Hematopoietic multipotent progenitor cell treated with erythropoietin and hydrocortisone succinate and interleukin-3 and kit ligand, for 8 days (in vitro differentiated cells): ENCODE measurements around the gene CIDEB.
A peak's percentile ranks its signal among the peaks of the same experiment; 100 is the strongest.

ENCODE experiments used
- DNase-seq: peaks from one replicate; pipeline ENCODE4 v3.0.0-alpha.2; 2015

Gene CIDEB

DNA sequence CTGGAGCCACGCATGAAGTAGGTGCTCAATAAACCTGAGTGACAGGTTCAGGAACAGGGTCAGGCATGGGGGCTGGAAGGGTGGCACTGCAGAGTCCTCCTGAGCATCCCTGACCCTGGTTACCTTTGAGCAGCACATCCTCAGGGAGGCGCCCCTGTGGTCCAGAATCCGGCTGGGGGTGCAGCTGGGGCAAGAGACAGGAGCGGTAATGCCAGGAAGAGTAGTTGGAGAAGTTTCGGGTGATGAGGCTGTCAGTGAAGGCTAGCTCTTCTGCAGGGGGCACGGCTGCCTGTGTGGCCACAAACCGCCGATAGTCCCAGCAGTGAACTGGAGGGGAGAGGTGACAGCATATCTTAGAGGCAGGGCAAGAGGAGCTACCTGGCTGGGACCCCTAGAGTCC is 38.4 kb downstream of the CIDEB start:
- DNase-seq, result no peak

DNA sequence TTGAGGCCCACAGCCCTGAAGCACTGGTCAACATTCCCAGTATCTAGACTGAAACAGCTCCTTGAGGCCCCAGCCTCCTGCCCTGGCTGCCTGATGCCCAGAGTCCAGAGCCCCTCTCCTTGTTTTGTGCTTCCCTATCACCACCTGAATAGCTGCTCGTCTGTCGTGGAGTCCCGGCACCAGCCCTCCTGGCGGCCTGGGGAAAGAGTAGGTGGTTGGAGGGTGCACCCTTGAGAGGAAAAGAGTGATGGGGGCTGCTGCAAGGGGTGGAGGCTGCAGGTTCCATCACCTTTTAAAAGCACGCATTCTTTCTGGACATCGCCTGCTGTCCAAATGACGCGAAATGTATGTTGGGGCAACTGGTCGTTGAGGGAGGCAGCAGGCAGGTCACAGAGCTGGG is 39.6 kb downstream of the CIDEB start:
- DNase-seq, result no peak

DNA sequence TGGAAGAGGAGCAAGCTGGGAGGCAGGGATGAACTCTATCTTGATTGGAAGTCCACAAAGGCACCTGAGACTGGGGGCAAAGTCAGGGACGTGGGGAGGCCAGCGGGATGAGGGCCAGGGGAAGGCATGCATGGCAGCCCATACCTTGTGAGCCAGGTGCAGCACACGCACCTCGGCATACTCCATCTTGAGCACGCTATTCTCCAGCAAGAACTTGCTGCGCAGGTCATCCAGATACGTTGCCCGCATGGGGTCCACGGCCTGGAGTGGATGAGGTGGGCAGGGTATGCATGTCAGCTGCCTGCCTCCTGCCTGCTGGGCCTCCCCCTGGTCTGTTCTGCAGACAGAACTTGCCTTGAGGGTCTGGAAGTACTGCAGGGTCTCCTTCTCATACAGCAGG is 40.3 kb downstream of the CIDEB start:
- DNase-seq, result no peak

DNA sequence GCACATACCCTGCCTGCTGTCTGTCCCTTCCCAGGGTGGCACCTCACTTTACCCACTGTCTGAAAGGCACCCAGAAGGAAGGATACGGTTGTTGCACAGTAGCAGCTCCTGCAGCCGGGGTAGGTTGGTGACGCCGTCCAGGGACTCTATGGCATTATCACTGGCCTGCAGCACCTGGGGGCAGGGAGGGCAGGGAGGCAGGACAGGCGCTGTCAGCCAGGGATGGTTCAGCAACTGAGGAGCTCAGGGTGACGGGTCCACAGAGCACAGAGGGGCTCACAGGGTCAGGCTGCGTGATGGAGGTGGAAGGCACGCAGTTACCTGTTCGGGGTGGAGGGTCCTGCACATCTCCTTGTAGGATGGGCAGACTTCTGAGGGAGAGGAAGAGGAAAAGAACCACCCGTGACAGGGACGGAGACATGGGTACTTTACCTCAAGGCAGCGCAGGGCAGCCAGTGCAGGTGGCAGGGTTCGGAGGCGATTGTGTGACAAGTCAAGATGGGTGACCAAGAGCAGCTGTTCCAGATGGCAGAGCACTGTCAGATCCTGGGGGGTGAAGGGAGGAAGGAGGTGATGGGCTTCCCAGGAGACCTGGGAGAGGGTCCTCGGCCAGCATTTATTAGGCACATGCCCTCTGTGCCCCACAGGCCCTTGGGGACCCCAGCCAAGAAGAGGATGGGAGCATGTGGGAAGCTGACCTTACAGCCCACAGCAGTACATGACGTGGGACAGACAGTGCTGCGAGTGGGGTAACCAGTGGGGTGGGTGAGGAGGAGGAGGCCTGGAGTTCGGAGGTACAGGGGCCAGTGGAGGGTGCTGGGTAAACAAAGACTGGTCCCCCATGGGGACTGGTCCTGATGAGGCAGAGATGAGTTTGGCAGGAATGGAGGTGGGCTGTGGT is 41.2 kb downstream of the CIDEB start:
- DNase-seq, result no peak

DNA sequence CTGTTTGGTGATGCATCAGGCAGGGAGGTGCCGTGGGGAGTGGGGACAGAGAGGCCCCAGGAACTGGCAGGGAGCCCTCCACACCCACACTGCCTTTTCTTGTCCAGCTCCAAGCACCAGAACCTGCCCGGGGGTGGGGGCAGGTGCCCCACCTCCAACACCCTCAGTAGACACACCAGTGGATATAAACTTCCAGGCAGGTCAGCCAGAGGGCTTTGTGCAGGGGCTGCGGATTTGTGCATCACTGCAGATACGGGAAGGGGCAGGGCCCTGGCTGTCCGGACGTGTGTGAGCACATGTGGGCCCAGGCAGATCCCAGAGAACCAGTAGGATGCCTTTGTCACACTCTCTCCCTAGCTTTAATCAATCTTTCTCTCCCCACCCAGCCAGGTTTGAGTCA is 43.5 kb downstream of the CIDEB start:
- DNase-seq, result no peak

DNA sequence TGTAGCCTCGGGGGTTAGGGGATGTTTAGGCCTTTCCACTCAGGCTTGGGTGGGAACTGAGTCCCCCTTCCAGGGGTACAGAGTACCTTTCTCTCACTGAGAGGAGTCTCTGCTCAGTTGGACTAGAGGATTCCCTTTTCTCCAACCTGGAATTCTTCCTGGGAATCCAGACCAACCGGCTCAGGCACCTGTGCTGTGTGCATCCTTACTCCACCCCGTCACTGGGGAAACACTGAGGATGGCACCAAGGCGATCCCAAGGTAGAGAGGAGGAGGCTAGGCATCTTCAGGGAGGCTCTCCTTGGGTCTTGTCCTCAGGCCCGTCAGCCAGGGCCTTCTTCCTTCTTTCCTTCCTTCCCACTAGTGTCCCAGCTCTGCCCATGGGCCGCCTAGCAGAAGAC is 43.9 kb downstream of the CIDEB start:
- DNase-seq, result no peak

DNA sequence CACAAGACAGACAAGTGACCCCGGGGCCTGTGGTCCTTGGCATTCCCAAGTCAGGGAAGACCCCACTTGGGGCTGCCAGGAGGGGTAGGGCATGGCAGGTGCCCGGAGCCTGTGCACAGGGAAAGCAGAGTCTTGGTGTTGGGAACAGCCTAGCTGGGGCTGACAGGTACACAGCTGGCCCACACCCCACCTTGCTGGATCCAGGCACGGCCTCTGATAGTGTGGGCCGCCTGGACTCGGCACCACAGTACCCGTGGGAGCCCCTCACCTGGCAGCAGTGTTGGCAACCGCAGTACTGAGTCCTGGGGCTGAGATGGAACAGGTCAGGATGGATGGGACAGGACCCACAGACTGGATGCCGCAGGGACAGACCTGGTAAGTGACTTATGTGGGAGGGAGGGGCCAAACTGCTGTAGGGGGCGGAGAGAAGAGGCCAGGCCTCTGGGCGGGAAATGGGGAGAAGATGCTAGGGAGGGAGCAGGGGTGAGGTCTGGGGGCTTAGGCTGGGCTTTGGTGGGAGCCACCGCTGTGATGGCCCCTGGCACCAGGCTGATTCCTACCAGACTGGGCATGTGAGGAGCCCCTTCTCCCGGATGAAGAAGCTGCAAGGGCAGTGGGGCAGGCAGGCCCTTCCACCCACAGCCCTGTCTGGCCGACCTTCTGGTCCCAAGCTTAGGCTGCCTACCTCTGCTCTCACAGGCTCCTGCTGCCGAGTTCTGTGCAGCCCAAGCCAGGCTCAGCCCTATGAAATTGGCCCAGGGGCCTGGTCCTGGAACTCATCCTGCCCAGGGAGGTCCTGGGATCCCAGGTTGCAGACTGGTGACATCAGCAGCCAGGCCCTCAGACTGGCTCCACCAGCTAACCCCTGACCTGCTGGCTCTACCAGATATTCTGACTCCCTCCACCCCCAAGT is 44.7 kb downstream of the CIDEB start, which contains the start of gene TGM1:
Gene TGM1 (minus strand): TSS at position 357 of the 913 bp plus-strand sequence. CDS start 825 bp downstream, outside the sequence.
- DNase-seq, result no peak

DNA sequence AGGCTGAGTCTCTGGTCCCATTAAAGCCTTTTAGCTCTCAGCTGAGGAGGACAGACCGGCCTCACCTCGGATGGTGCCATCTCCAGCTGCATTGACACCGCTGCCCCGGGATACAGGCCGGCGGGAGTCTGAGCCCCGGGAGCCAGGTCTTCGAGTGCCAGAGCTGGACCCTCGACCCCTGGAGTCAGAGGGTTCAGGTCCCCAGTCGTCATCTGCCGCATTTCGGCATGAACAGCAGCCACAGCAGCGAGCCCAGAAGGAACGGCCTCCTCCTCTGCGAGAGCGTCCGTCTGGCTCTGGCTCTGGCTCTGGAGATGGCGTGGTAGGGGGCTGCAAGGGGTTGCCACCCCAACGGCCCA is 45.8 kb downstream of the CIDEB start:
- no peak for DNase-seq

DNA sequence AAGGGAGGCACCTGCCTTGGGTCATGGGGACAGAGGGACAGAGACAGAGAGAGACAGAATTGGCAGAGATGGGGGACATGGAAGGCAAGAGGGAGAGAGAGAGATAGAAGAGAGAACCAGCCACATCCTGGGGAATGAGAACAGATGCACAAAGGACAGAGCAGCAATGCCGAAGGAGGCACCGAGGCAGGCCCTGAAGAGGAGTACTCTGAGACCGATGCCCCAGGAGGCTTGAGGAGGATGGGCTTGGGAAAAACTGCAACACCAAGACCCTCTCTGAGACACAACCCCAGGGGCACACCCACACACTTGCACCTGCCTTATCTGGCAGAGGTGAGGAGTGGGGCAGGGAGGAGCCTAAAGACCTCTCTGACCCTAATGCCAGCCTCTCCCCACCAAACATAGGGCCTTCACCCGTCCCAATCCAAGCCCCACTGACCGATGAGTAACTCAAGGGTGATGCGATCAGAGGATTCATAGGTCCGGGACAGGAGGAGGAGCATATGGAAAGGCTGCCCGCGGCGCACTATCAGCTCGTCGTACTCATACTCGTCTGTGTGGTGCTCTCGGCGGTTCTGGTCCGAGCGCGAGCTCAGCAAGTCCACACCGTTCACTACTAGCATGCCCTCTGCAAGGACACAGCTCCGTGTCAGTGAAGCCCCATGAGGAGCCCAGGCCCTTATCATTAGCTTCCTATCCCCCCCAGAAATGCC is 46.4 kb downstream of the CIDEB start:
- DNase-seq, result no peak

DNA sequence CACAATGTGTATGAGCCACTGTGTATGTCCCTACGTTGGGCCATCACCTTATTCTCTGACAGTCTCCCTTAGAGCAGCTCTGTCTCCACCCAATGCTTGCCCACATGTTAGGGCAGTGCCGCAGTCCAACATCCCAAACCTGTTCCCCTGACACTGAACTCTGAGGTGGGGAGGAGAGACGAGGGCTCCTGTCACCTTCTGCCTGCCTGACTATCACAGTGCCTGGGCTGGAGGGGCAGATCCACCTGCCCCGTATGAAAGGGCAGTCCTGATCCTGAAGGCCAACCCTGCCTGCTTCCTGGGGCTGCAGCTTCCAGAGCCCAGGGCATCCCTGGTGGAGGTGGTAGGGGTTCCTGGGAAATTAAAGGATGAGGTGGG is 47.0 kb downstream of the CIDEB start:
- DNase-seq, result no peak

DNA sequence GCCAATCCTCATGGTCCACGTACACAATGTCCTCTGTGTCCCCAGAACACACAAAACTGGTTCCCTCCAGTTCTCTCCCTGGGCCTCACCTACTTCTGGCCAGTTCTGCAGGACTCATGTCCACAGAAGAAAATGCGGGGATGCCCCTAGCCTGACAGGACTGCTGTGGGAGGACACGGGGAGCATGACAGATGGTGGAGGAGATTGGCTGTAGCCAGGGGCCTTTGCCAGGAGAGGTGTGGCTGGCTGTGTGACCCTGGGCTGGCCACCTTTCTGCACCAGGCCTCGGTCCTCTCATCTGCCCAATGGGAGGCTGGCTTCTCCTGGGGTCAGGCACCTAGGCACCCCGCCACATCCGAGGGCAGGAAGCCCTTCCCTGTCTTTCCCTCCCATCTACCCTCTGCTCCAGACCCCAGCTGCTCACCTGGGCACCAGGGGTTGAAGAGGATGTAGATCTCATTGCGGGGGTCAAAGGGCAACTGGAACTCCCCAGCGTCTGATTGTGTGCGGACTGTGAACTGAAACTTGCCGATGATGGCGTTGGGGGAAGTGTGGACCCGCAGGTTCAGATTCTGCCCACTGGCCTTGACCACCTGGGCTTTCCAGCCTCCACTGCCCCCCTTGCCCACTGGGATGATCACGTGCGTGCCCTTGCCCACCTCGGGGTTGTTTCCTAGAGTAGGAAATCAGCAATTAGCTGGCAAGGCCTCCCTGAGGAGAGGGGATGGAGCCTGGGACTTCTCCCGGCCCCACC is 47.6 kb downstream of the CIDEB start:
- DNase-seq, result no peak

DNA sequence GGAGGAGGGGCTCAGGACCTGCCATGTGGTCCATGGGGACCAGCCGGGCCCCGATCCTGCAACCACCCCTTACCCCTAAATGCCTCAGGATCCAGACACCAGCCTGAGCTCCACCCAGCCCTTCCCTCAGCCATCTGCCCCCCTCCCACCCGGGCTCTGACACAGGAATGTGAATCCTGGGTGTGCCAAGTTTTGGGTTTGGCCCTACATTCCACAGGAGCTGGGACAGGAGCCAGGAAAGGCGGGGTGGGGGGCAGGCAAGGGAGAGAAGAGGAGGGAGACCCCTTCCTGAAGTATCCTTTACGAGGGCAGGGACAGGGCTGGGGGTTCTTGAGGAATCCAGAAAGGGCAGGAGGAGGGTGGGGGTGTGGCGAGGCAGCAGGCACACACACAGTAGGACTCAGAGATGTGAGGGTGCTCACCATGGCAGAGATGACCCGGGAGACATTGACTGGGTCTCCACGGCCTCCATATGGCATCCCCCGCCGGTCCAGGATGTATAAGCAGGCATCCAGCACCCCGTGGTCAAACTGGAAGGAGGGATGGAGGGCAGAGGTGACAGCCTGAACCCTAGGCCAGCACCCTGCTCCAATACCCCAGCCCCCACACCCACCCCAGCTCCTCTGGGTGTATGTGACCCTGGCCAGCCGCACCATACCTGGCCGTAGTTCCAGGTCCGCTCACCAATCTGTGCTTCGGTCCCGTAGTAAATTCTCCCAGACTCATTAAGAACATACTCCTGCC is 48.3 kb downstream of the CIDEB start:
- no peak for DNase-seq

DNA sequence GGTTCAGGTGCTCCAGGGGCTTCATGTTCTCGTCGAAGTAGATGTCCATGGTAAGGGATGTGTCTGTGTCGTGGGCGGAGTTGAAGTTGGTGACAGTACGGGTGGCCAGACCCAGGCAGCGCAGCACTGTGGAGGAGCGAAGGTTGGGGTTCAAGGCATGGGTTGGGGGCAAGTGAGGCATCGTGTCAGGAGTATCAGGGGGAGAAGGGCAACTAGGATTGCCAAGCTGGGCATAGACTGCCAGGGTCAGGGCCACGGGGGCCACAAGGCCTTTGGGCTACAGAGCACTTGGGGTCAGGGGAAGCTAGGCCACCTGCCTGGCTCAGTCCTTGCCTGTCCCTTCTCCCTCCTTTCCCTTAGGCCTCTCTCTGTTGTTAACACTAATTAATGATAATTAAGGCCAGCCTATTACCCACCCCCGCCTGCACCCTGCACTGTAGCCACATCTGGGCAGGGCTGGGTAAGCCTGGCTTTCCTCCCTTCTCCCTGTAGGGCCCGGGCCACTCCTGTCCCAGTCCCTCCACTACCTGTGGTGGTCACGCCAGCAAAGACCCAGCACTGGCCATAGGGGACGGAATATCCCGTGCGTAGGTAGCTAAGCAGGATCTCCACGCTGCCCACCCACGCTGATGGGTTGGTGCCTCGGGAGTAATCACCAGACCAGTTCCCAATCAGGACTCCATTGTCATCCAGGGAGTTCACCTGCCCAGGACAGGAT is 49.1 kb downstream of the CIDEB start:
- no peak for DNase-seq

DNA sequence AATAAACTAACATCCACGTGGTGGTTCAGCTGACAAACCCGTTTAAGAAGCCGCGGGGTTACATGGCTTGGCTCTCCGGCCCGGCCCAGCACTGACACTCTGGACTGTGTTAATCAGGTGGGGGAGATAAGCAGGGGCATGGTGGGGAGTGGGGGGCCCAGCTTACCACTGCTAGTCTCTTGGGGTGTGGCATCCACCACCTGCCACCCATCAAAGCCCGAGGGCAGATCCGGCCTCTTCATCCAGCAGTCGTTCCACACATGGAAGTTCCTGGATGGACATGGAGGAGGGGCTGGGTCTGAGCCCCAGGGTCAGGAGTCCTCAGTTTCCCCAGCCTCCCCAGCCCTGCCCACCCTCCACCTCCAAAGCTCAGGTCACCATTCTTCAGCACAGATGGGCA is 49.7 kb downstream of the CIDEB start:
- DNase-seq, result no peak

DNA sequence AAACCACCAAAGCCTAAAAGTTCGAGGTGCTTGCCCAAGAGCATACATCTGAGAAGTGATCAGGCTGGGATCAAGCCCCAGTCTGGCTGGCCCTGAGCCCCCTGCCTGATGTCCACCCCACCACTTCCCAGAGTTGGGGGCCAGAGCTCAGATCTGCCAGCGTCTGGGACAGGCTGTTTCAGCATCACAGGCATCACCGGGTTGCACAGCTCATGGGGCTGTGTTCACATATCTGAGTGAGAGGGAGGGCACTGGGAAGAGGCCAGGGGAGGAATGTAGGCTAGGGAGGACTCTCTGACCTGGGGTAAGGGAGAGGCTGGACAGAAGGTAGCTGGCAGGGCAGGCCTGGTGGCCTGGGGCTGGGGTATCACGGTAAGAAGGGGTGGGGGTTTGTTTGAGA is 50.8 kb downstream of the CIDEB start:
- no peak for DNase-seq

DNA sequence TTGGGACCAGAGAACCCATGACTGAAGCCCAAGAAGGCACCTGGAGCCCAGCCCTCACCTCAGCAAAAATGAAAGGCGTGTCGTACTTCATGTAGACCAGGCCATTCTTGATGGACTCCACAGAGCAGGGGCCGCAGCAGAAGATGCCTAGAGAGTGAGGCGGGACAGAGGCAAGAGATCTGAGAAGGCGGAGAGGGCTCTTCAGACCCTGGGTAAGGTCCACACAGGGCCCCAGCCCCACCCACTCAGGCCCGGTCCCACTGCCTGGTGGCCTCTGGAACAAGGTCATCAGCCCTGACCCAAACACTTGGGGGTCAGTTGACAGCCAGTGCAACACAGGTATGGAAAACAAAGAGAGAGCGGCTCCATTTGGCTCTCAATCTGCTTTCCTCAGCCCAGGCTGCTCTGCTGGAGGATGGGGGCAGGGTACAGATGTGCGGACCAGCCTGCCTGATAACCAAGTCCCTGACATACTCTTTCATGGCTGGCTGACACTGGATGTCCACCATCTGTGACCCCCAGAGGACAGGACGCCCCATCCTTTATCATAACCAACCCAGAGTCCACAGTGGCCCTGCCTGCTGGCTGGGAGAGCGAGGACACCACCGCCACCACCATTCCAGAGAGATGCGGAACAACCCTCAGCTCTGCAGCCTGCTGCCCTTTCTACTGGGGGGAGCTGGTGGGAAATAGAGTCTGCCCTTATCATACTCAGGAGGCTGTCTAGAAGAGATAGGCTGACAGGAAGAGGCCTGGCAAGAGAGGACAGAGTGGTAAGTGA is 51.7 kb downstream of the CIDEB start:
- peak; percentile 91 for DNase-seq

DNA sequence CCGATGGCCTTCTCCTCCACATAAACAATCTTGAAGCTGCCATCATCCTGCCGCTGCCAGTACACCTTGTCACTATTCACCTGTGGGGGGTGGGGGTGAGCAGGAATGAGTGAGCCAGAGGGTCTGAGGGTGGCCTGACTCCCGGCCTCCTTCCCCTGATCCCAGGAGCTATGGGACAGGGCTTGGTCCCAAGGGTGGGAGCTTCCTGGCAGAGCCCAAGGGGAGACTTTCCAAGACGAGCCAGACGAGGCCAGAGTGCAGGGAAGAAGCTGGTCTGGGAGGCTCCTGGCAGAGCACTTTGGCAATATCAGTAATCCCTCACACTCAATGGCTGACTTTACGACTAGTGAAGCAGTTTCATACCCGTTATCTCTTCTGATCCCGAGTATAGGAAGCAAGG is 52.3 kb downstream of the CIDEB start:
- no peak for DNase-seq
